Measurements from ENCODE around the gene WNK1.
"Not testable (repeated sequence)": the region's sequence is repeated elsewhere in the genome, so short reads cannot be mapped to it uniquely, and the experiment has no call there.

WNK1 gene

DNA sequence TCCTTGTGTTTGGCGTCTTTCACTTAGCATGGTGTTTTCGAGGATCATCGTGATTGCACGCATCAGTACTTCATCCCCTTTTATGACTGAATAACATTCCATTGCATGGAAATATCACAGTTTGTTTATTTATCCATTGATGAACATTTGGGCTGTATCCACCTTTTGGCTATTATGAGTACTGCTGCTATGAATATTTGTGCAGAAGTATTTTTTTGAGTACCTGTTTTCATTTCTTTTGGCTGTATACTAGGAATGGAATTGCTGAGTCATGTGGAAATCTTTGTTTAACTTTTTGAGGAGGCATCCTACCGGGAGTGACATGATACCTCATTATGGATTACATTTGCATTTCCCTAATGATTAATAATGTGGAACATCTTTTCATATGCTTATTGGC is 66.4 kb downstream of the WNK1 start:
- no peak for DNase-seq

GRCh38 chr12:820336-820735 is 68.0 kb downstream of the WNK1 start:
- DNase-seq = no peak

DNA sequence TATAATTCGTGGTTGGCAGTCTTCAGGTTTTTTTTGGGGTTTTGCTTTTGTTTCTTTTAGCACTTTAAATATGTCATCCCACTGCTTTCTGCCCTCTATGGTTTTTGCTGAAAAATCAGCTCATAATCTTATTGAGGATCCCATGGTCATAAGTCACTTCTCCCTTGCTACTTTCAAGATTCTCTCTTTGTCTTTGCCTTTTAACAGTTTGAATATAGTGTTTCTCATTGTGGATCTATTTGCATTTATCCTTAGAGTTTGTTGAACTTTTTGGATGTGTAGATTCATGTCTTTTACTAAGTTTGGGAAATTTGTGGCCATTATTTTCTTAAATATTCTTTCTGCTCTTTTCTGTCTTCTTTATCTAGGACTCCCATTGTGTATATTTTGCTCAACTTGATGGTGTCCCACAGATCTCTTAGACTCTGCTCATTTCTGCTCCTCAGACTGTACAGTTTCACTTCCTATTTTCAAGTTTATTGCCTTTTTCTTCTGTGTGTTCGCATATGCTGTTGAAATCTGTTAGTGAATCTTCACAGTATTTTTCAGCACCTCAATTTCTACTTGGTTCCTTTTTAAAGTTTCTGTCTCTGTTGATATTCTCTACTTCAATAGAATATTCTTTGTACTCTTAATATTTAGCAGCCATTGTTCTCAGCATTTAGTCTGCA is 70.8 kb downstream of the WNK1 start:
- no peak for DNase-seq

GRCh38 chr12:826331-826730 is 74.0 kb downstream of the WNK1 start:
- no peak for DNase-seq

DNA sequence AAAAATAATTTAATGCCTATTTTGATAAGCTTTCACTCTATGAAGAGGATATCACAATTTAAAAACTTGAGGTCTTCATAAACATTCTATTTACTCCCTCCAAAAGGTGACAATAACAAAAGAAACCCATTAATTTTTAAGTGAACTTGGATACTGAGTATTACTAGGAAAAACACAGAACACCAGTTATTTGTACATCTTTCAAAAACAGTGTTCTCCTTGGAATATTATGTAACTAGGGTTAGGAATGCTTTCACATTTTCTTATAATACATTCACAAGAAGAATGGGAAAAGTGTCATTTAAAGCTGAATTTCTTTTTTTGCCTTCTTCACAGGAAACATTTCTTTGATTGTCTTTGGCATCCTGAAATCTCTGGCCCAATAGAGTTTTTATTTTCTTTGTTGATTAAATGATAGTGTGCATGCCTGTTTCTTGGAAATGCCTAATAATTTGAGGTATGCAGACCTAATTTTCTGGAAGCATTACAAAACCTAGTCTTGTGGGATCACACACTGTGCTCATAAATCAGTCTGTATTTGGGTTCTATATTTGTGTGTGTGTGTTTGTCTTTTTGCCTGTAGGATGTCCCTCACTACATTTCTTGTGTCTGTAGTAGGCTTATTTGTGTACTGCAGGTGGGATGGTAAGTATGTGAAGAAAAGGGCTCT is 76.5 kb downstream of the WNK1 start:
- no peak for DNase-seq

DNA sequence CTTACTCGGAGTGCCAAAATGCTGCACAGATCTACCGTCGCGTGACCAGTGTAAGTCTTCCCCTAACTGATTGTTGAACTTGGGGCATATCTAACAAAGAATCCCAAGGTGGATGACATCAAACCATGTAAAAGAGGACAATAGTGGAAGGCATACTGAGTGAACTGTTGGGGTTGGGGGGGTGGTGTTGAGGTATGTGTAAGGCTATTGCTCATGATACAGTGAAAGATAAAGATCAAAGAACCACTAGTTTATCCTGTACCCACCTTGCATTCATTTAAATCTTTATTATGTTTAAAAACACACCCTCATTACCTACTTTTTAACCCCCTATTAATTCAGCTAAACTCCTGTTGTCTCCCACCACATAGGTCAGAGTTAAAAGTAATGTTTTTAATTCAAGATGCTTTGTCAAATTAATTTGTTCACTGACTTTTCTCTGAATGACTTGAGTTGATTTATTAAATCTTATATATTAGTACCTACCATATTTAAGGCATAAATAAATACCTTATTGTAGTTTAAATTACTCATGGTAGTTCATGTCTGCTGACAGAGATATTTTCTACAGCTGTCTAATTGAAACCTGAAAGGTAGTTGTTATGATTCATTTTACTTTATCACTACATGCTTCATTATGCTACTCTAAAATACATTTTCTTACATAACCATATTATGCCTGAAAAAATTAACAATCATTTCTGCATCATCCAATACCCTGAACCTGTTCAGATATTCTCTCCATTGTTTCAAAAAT is 77.9 kb downstream of the WNK1 start:
- no peak for DNase-seq

- no peak for DNase-seq
Observed at GRCh38 chr12:835754-836518, 83.6 kb downstream of the WNK1 start.

DNA sequence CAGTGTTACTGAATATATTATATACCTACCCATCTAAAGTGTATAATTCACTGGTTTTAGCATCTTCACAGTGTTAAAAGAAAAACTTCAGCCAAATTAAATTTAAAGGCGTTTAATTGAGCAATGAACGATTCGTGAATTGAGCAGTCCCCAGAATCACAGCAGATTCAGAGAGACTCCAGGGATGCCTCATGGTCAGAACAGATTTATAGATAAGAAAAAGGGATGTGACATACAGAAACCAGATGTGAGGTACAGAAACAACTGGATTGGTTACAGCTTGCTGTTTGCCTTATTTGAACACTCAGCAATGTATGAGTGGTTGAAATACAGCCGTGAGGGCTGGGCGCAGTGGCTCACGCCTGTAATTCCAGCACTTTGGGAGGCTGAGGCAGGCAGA is 84.6 kb downstream of the WNK1 start:
- no peak for DNase-seq

DNA sequence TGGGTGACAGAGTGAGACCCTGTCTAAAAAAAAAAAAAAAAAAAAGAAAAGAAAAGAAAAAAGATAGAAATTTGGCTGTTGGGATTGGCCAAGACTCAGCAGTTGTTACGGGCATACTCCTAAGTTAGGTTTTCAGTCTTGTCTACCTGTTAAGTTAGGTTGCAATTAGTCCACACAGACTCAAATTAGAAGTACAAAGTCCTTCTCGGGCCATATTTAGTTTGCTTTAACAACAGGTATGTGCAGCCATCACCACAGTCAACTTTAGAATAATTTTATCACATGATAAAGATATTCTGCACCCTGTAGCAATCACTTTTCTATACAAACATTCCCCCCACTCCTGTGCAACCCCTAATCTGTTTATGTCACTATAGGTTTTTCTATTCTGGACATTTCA is 85.2 kb downstream of the WNK1 start:
- DNase-seq = no peak

GRCh38 chr12:843609-844008 is 91.2 kb downstream of the WNK1 start:
- no peak for DNase-seq

DNA sequence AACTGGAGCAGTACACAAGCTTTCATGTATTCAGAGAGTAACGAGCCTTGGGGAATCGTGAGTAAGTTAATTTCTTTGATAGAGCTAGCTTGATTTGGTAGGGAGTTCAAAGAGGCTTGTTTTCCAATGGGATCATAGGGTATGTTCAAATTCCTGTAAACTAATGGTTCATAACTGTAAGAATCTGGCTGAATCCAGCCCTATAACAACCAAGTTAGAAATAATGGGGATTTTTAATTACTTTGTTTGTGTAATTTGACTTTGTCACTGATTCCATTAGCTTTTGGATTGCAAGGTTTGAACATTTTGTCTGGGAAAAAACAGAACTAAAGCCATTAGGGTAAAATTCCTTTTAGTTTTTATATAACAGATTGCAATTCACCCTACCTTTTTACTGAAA is 94.0 kb downstream of the WNK1 start:
- DNase-seq = no peak

GRCh38 chr12:848173-848865 is 95.9 kb downstream of the WNK1 start:
- no peak for DNase-seq

GRCh38 chr12:848882-849527 is 96.6 kb downstream of the WNK1 start:
- no peak for DNase-seq

DNA sequence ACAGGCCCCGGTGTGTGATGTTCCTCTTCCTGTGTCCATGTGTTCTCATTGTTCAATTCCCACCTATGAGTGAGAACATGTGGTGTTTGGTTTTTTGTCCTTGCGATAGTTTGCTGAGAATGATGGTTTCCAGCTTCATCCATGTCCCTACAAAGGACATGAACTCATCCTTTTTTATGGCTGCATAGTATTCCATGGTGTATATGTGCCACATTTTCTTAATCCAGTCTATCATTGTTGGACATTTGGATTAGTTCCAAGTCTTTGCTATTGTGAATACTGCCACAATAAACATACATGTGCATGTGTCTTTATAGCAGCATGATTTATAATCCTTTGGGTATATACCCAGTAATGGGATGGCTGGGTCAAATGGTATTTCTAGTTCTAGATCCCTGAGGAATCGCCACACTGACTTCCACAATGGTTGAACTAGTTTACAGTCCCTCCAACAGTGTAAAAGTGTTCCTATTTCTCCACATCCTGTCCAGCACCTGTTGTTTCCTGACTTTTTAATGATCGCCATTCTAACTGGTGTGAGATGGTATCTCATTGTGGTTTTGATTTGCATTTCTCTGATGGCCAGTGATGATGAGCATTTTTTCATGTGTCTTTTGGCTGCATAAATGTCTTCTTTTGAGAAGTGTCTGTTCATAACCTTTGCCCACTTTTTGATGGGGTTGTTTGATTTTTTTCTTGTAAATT is 97.5 kb downstream of the WNK1 start:
- DNase-seq = not testable (repeated sequence)

GRCh38 chr12:851343-851742 is 99.0 kb downstream of the WNK1 start:
- DNase-seq = no peak

GRCh38 chr12:851913-852312 is 99.5 kb downstream of the WNK1 start:
- DNase-seq = no peak

DNA sequence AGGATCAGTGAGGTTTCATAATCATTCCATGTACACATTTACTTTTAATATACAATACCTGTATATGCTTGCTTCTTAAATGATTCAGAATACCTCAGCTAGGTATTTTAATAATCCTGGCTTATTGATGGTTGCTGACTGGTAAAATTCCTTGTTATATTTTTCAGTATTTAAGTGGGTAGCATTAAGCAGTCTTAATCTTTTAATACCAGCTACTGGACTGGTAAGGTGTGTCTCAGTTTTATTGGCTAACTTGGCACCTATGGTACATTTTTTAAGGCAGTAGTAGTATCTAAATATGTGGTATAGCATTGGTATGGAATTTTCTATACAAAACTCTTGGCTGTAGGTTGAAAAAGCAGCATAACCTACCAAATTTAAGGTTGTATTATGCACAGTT is 100.5 kb downstream of the WNK1 start:
- DNase-seq = no peak

GRCh38 chr12:857611-858010 is 105.2 kb downstream of the WNK1 start:
- no peak for DNase-seq

GRCh38 chr12:862303-862911 is 110.0 kb downstream of the WNK1 start:
- no peak for DNase-seq

DNA sequence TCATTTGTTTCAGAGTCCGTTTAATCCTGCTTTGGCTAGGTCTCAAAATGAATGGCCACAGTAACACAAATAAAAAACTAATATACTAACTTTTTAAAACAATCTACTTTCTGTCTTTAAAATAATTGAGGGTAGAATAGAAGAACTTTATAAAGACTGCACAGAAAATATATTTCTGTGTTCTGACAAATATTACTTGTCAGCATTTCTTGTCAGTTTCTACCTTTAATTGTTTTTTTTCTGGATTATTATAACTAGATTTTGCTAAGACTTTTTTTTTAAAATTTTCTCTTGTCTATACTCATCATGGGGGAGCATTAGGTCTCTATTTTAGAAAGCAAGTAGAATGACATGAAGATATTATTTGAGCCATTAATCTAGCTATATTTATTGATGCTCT is 110.9 kb downstream of the WNK1 start:
- no peak for DNase-seq

- DNase-seq = no peak
Observed at GRCh38 chr12:865614-866013, 113.2 kb downstream of the WNK1 start.
